ENCODE results near the gene HLA-F. TPM values are rescaled to one million over a fixed set of nuclear protein-coding genes. Genes with fewer than 3 reads are reported as not detected.

The HLA-F gene
- total RNA-seq, 6 experiments from 2014 or later = 9.8 to 41.3 (median 26.4) TPM

DNA sequence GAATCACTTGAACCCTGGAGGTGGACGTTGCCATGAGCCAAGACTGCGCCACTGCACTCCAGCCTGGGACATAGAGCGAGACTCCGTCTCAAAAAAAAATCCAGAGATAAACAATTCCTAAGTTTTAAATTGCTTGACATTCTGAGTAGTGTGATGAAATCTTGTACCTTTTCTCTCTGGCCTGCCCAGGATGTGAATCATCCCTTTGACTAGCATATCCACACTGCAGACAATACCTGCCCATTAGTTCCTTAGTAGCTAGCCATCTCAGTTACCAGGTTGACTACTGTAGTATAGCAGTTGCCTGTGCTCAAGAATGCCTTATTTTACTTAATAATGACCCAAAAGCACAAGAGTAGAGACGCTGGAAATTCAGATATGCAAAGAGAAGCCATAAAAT, 45.1 kb upstream of the HLA-F start:
- Histone ChIP-seq H3K4me3 (no peak overlapping the region), H3K27ac (no peak overlapping the region), H3K4me1 (no peaks in the 10 kb centered on the region), H3K9me3 (no peaks in the 10 kb centered on the region), H3K27me3 (peaks cover 0 to 4% of the 10 kb centered on the region in 2 donors), H3K36me3 (no peaks in the 10 kb centered on the region)
- WGBS (ENCODE audit: insufficient coverage, low coverage, low lambda C conversion rate, missing lambda C conversion rate) = 74% methylated on average over 5 of the region's 5 CpGs
- ATAC-seq (no peak), DNase-seq (no peak)
- no peak for TF ChIP-seq POLR2A (IDR thresholded peaks at IDR 0.05)
- TF ChIP-seq, protein P1, sequence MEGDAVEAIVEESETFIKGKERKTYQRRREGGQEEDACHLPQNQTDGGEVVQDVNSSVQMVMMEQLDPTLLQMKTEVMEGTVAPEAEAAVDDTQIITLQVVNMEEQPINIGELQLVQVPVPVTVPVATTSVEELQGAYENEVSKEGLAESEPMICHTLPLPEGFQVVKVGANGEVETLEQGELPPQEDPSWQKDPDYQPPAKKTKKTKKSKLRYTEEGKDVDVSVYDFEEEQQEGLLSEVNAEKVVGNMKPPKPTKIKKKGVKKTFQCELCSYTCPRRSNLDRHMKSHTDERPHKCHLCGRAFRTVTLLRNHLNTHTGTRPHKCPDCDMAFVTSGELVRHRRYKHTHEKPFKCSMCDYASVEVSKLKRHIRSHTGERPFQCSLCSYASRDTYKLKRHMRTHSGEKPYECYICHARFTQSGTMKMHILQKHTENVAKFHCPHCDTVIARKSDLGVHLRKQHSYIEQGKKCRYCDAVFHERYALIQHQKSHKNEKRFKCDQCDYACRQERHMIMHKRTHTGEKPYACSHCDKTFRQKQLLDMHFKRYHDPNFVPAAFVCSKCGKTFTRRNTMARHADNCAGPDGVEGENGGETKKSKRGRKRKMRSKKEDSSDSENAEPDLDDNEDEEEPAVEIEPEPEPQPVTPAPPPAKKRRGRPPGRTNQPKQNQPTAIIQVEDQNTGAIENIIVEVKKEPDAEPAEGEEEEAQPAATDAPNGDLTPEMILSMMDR (IDR thresholded peaks at IDR 0.05) = no peak
- intact Hi-C loops (cut with DNase I) = no loop called here

DNA sequence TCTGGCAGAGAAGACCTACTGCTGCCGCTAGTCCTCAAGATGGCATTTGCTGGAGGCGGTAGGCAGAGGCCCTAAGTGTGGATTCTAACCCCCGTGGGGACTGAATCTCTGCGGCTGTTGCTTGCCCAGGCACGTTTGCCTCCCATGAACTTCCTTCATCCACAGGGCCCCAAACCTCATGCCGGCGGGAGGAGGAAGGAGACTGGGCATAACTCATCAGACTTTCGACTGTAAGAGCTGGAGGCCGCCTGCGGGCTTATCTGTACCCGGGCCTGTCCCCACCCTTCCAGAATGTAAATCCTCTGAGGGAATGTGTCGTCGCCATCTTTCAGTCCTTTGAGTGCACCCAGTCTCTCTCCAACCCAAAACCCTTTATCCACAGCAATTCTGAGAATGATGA, 43.3 kb upstream of the HLA-F start:
- no peaks in the 10 kb centered on the region for H3K9me3 ChIP-seq
- ATAC-seq (no peak), DNase-seq (no peak)
- TF ChIP-seq, protein P1 (IDR thresholded peaks at IDR 0.05) = no peak
- no peak for TF ChIP-seq POLR2A (IDR thresholded peaks at IDR 0.05)
- no peaks in the 10 kb centered on the region for H3K36me3 ChIP-seq
- no peaks in the 10 kb centered on the region for H3K4me1 ChIP-seq
- H3K27me3 ChIP-seq = peaks cover 0 to 4% of the 10 kb centered on the region in 2 donors
- intact Hi-C loops (cut with DNase I) = no loop called here
- no peak overlapping the region for H3K4me3 ChIP-seq
- WGBS (ENCODE audit: insufficient coverage, low coverage, low lambda C conversion rate, missing lambda C conversion rate) = 74% methylated on average over 7 of the region's 13 CpGs
- no peak overlapping the region for H3K27ac ChIP-seq

DNA sequence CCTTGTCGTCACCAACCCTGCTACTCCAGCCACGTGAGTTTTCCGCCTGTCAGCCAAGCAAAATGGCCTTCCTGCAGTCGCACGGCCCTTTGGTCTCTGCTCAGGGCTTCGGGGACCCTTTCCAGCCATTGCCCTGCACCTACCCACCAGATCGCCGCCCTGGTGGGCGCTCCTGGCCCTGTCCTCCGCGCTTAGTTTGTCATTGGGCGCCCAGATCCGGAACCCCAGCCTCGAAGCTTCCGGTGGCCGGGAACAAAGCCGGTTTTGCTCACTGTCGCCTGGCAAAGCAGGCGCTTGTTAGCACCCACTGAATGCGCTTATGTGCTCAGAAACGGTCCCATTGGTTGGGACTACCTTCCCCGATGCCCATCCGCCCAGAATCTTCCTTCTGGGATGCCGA, 42.8 kb upstream of the HLA-F start:
- ATAC-seq = no peak
- DNase-seq = no peak

DNA sequence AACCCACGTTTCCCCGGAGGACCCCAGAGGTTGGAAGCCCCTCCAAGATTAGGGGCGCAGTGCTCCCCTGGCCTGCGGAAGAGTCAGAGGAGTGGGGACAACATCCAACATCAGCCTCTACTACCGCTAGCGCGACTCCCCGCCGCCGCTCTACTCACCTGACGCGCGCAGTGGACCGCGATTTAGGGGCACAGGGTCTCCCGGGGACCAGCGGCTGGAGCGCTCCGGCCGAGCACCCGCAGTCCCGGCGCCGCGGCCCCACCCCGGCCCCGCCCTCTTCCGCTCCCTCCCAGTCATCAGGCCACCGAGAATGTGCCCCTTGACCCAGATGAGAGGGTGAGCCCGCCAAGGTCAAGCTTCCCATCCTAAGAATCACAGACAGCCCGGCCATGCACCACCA, 42.3 kb upstream of the HLA-F start, which contains the start of gene ZFP57:
ZFP57 (minus strand) TSS at position 249 of the 400 bp plus-strand sequence. CDS start 4,149 bp downstream, outside the sequence.
- 39% methylated on average over 8 of the region's 31 CpGs for WGBS (ENCODE audit: insufficient coverage, low coverage, low lambda C conversion rate, missing lambda C conversion rate)
- Histone ChIP-seq H3K27ac (no peak within 1 kb of the TSS), H3K4me1 (no peaks in the 10 kb centered on the region), H3K9me3 (no peaks in the 10 kb centered on the region), H3K27me3 (peaks cover 0 to 4% of the 10 kb centered on the region in 2 donors), H3K36me3 (no peaks in the 10 kb centered on the region), H3K4me3 (no peak within 1 kb of the TSS)
- DNase-seq (no peak), ATAC-seq (no peak)
- intact Hi-C loops (cut with DNase I) = no loop called here
- TF ChIP-seq, protein P1 (IDR thresholded peaks at IDR 0.05) = no peak
- TF ChIP-seq POLR2A (IDR thresholded peaks at IDR 0.05) = no peak

More for the DNA sequence above, 42.8 kb upstream of the HLA-F start:
- Histone ChIP-seq H3K9me3 (no peaks in the 10 kb centered on the region), H3K4me1 (no peaks in the 10 kb centered on the region), H3K36me3 (no peaks in the 10 kb centered on the region), H3K27me3 (peaks cover 0 to 4% of the 10 kb centered on the region in 2 donors), H3K27ac (no peak overlapping the region), H3K4me3 (no peak overlapping the region)
- WGBS (ENCODE audit: insufficient coverage, low coverage, low lambda C conversion rate, missing lambda C conversion rate) = 36% methylated on average over 11 of the region's 24 CpGs
- TF ChIP-seq, protein P1 (IDR thresholded peaks at IDR 0.05) = no peak
- no peak for TF ChIP-seq POLR2A (IDR thresholded peaks at IDR 0.05)
- intact Hi-C loops (cut with DNase I) = no loop called here

DNA sequence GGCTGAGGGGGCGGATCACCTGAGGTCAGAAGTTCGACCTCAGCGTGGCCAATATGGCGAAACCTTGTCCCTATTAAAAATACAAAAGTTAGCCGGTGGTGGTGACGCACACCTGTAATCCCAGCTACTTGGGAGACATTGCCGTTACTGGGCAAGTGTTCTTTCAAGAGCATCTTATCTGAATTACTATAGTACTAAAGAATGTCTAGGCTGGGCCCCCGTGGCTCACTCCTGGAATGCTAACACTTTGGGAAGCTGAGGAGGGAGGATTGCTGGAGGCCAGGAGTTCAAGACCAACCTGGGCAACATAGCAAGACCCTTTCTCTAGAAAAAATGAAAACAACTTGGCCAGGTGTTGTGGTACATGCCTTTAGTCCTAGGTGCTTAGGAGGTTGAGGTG, 41.4 kb upstream of the HLA-F start:
- ATAC-seq (no peak), DNase-seq (no peak)
- Histone ChIP-seq H3K4me1 (no peaks in the 10 kb centered on the region), H3K36me3 (no peaks in the 10 kb centered on the region), H3K9me3 (no peaks in the 10 kb centered on the region), H3K27me3 (peaks cover 0 to 4% of the 10 kb centered on the region in 2 donors), H3K4me3 (no peak overlapping the region), H3K27ac (no peak overlapping the region)
- no peak for TF ChIP-seq POLR2A (IDR thresholded peaks at IDR 0.05)
- TF ChIP-seq, protein P1 (IDR thresholded peaks at IDR 0.05) = no peak
- 57% methylated on average over 3 of the region's 8 CpGs for WGBS (ENCODE audit: insufficient coverage, low coverage, low lambda C conversion rate, missing lambda C conversion rate)
- intact Hi-C loops (cut with DNase I) = no loop called here

Data from right lobe of liver (tissue), 6 donors.